GM12875 (cell line): Measurements from ENCODE around the gene FRY.

Experiments used
- H3K4me3 ChIP-seq: one replicate; pipeline ENCODE4 v1.5.1; 2011; ENCODE audit warnings: low read depth, low read length, control low read depth
- CTCF ChIP-seq: IDR thresholded peaks from 2 replicates; pipeline ENCODE4 v1.5.1; 2011; ENCODE audit warnings: low read depth, mild to moderate bottlenecking, control low read depth, inconsistent platforms, low read length, moderate library complexity, borderline replicate concordance; ENCODE audit not compliant: insufficient read depth

The FRY gene

GRCh38 chr13:32265726-32266125, 234.2 kb downstream of the FRY start:
- TF ChIP-seq CTCF, result no peak

GRCh38 chr13:32266130-32266529, 234.6 kb downstream of the FRY start:
- TF ChIP-seq CTCF, result no peak
- H3K4me3 ChIP-seq, result no peak overlapping the region

More at GRCh38 chr13:32265726-32266125, 234.2 kb downstream of the FRY start:
- H3K4me3 ChIP-seq, result no peak overlapping the region

GRCh38 chr13:32267836-32268439, 236.4 kb downstream of the FRY start:
- H3K4me3 ChIP-seq, result no peak overlapping the region
- peak; percentile 92 for TF ChIP-seq CTCF

GRCh38 chr13:32272021-32272683, 240.6 kb downstream of the FRY start:
- no peak overlapping the region for H3K4me3 ChIP-seq
- no peak for TF ChIP-seq CTCF

- H3K4me3 ChIP-seq, result no peak overlapping the region
- no peak for TF ChIP-seq CTCF
These were observed 246.3 kb downstream of the FRY start for GRCh38 chr13:32277839-32278238.

- no peak overlapping the region for H3K4me3 ChIP-seq
- no peak for TF ChIP-seq CTCF
These were observed 246.9 kb downstream of the FRY start for GRCh38 chr13:32278426-32278825.

GRCh38 chr13:32281096-32281495, 249.5 kb downstream of the FRY start:
- no peak overlapping the region for H3K4me3 ChIP-seq
- TF ChIP-seq CTCF, result no peak
